Endothelial cell of umbilical vein (primary cell): ENCODE data around the gene GIGYF2. TPM values are rescaled to one million over a fixed set of nuclear protein-coding genes. Genes with fewer than 3 reads are reported as not detected.
"Not testable (repeated sequence)": the region's sequence is repeated elsewhere in the genome, so short reads cannot be mapped to it uniquely, and the experiment has no call there.

Source experiments
- BruUV-seq: library from RNA; stranded (reverse); fragments of 400-500 nt; replicated peaks from 2 replicates; lab custom pipeline; 2021; lab: Mats Ljungman, UMichigan
- CTCF ChIA-PET: fragments of 300-600, 350-600 bp; sonication (Branson Sonifier 250); formaldehyde crosslinking; loops from one replicate; lab custom pipeline; 2021; ENCODE audit warnings: antibody characterized with exemption, inconsistent platforms; lab: Charles Lee
- POLR2A ChIA-PET: fragments of 300-600, 350-600 bp; sonication (Branson Sonifier 250); formaldehyde crosslinking; loops from one replicate; lab custom pipeline; 2021; ENCODE audit warnings: antibody characterized with exemption, inconsistent platforms; lab: Charles Lee
- DNase-seq: peaks from one replicate; pipeline ENCODE4 v3.0.0-alpha.2; 2011; ENCODE audit warnings: low read depth, low spot score
- FAIRE-seq: peaks from 2 replicates; lab custom pipeline; 2011; peaks lifted over from hg19 to GRCh38; lab: Jason Lieb, UNC
- H2AFZ ChIP-seq: 2 replicates; pipeline ENCODE4 v1.6.0; 2012; ENCODE audit warnings: low read depth, low read length, control low read depth, inconsistent platforms
- H3K27ac ChIP-seq: 2 replicates; pipeline ENCODE4 v1.5.1; 2011; ENCODE audit warnings: low read depth, mild to moderate bottlenecking, control low read depth, low read length, moderate library complexity; ENCODE audit not compliant: insufficient read depth
- H3K27me3 ChIP-seq, 2 experiments: 2 replicates each; pipeline versions ENCODE4 v1.6.0 to v1.6.1; 2011; ENCODE audit warnings: low read length in 2 of 2, mixed read lengths in 1 of 2; ENCODE audit not compliant: control insufficient read depth in 2 of 2, insufficient read depth in 2 of 2
- H3K36me3 ChIP-seq, 2 experiments: 2 replicates in 1 of 2; 3 replicates in 1 of 2; pipeline ENCODE4 v1.5.1; 2011; ENCODE audit warnings: low read length in 2 of 2, mild to moderate bottlenecking in 1 of 2, moderate library complexity in 1 of 2; ENCODE audit not compliant: control insufficient read depth in 2 of 2, insufficient read depth in 2 of 2; ENCODE audit errors: extremely low read depth in 1 of 2
- H3K4me1 ChIP-seq: 3 replicates; pipeline ENCODE4 v1.5.1; 2011; ENCODE audit warnings: mild to moderate bottlenecking, low read length; ENCODE audit not compliant: control insufficient read depth, insufficient read depth; ENCODE audit errors: extremely low read depth
- H3K4me2 ChIP-seq: 2 replicates; pipeline ENCODE4 v1.6.1; 2011; ENCODE audit warnings: low read length, control low read depth, mixed read lengths; ENCODE audit not compliant: insufficient read depth
- H3K4me3 ChIP-seq, 3 experiments: fragments of 200-600 bp in 1 of 3; sonication (generic), shearing (Covaris generic) in 1 of 3; replicated peaks in 1 of 3; 2 replicates each; pipeline ENCODE4 v1.5.1; 2011 to 2016; ENCODE audit warnings: control low read depth in 3 of 3, low read length in 3 of 3, mild to moderate bottlenecking in 2 of 3, inconsistent platforms in 1 of 3, low read depth in 1 of 3, moderate library complexity in 1 of 3; ENCODE audit not compliant: insufficient read depth in 1 of 3
- H3K79me2 ChIP-seq: 2 replicates; pipeline ENCODE4 v1.6.0; 2012; ENCODE audit warnings: low read length, inconsistent platforms; ENCODE audit not compliant: control insufficient read depth, insufficient read depth
- H3K9ac ChIP-seq: replicated peaks from 2 replicates; pipeline ENCODE3; 2011; ENCODE audit warnings: low read length, control low read depth; ENCODE audit not compliant: insufficient read depth; ENCODE audit errors: extremely low read depth
- H3K9me1 ChIP-seq: replicated peaks from 3 replicates; pipeline ENCODE4 v1.6.0; 2011; ENCODE audit warnings: mild to moderate bottlenecking, low read length; ENCODE audit not compliant: control insufficient read depth, insufficient read depth; ENCODE audit errors: extremely low read depth
- H3K9me3 ChIP-seq: replicated peaks from 2 replicates; pipeline ENCODE4 v1.5.1; 2012; ENCODE audit warnings: low read length, inconsistent platforms; ENCODE audit not compliant: control insufficient read depth, insufficient read depth
- H4K20me1 ChIP-seq: replicated peaks from 2 replicates; pipeline ENCODE3; 2011; ENCODE audit warnings: mild to moderate bottlenecking, low read length; ENCODE audit not compliant: control insufficient read depth, insufficient read depth; ENCODE audit errors: extremely low read depth
- CTCF ChIP-seq, 2 donors: IDR thresholded peaks; 1 replicate in 1 of 2; 2 replicates in 1 of 2; pipeline ENCODE4 v1.5.1; 2011; ENCODE audit warnings: low read length in 2 of 2, mild to moderate bottlenecking in 2 of 2, moderate library complexity in 2 of 2, control low read depth in 1 of 2, inconsistent platforms in 1 of 2, low read depth in 1 of 2; ENCODE audit not compliant: insufficient read depth in 1 of 2; ENCODE audit errors: extremely low read depth in 1 of 2
- EZH2 ChIP-seq: IDR thresholded peaks from 2 replicates; pipeline ENCODE4 v1.6.1; 2012; ENCODE audit warnings: borderline replicate concordance, low read depth, mild to moderate bottlenecking, moderate library complexity, low read length, inconsistent platforms; ENCODE audit not compliant: severe bottlenecking
- FOS ChIP-seq: IDR thresholded peaks from 2 replicates; pipeline ENCODE4 v1.6.1; 2011; ENCODE audit warnings: mild to moderate bottlenecking, low read length, moderate library complexity, borderline replicate concordance; ENCODE audit not compliant: insufficient read depth
- GATA2 ChIP-seq: IDR thresholded peaks from 2 replicates; pipeline ENCODE4 v1.7.0; 2011; ENCODE audit warnings: low read depth, mild to moderate bottlenecking, moderate library complexity, mixed read lengths, low read length; ENCODE audit not compliant: insufficient read length, insufficient read depth
- JUN ChIP-seq: IDR thresholded peaks from 2 replicates; pipeline ENCODE4 v1.6.1; 2011; ENCODE audit warnings: borderline replicate concordance, low read depth; ENCODE audit not compliant: insufficient read length, insufficient read depth
- MAX ChIP-seq: IDR thresholded peaks from 2 replicates; pipeline ENCODE4 v1.6.1; 2011; ENCODE audit not compliant: insufficient read depth, insufficient read length
- MYC ChIP-seq: IDR thresholded peaks from one replicate; pipeline ENCODE4 v1.6.1; 2011; ENCODE audit warnings: mild to moderate bottlenecking, low read depth, low read length
- POLR2A ChIP-seq: IDR thresholded peaks from 2 replicates; pipeline ENCODE4 v1.6.1; 2012; ENCODE audit warnings: low read depth, mild to moderate bottlenecking, control low read depth, low read length
- POLR2AphosphoS5 ChIP-seq: IDR thresholded peaks from 2 replicates; pipeline ENCODE4 v1.6.1; 2012; ENCODE audit warnings: low read depth, mild to moderate bottlenecking, control low read depth, low read length, moderate library complexity; ENCODE audit not compliant: insufficient read depth
- dilution Hi-C: fragments of 300-500 bp; cut with MboI; formaldehyde crosslinking; loops from one replicate; pipeline ENCODE4 v1.15.0; 2019; ENCODE audit warnings: low sequenced_read_pairs; ENCODE audit not compliant: extremely low pct_ligation_motif_present
- intact Hi-C: fragments of 100-400 bp; cut with micrococcal nuclease; formaldehyde crosslinking; loops from one replicate; pipeline ENCODE4 v1.10.0; 2022
- polyA plus RNA-seq, 4 experiments: library from polyadenylated mRNA; depleted of rRNA in 3 of 4; stranded (reverse) in 3 of 4; unstranded in 1 of 4; fragments of >200 nt; gene quantifications; 2 replicates each; pipeline versions ENCODE4 v1.2.1 to v1.2.3, GENCODE V29; 2011 to 2012; ENCODE audit warnings: missing spikeins in 1 of 4
- total RNA-seq: library from RNA; stranded (reverse); gene quantifications from 2 replicates; pipeline ENCODE4 v1.2.3, GENCODE V29; 2021

Gene GIGYF2
- total and polyA plus RNA-seq, 2 donors (not counting 3 experiments of a cell fraction or from before 2014, with no cell fraction given) = 22.9 to 56.4 TPM

GRCh38 chr2:232903989-232904388 is 206.9 kb downstream of the GIGYF2 start:
- dilution Hi-C loops = no loop called here
- H3K27ac ChIP-seq = no peak overlapping the region
- no peak overlapping the region for H3K9ac ChIP-seq
- H4K20me1 ChIP-seq = no peaks in the 10 kb centered on the region
- POLR2A ChIA-PET = no interaction called here
- no peaks in the 10 kb centered on the region for H3K79me2 ChIP-seq
- H3K4me1 ChIP-seq = peaks cover 21% of the 10 kb centered on the region
- no peak overlapping the region for H3K4me3 ChIP-seq
- H3K36me3 ChIP-seq = no peaks in the 10 kb centered on the region
- no TSS peak for BruUV-seq
- no peak overlapping the region for H3K4me2 ChIP-seq
- H3K9me1 ChIP-seq = no peaks in the 10 kb centered on the region
- intact Hi-C loops = loop anchor here (5.0 kb wide), 1 partner anchor 348 kb away; the partner anchor contains the start of gene ATG16L1
- TF ChIP-seq GATA2 (no peak), POLR2A (no peak), MYC (no peak), POLR2AphosphoS5 (no peak), EZH2 (no peak), JUN (no peak), FOS (no peak), MAX (no peak), CTCF (IDR thresholded peaks at IDR 0.05; ENCODE audit: extremely low read depth in 1 of 2, insufficient read depth in 1 of 2, low read depth in 1 of 2, low read length in 2 of 2) (no peak)
- no peaks in the 10 kb centered on the region for H3K9me3 ChIP-seq
- H2AFZ ChIP-seq = no peak overlapping the region
- FAIRE-seq = no peak
- CTCF ChIA-PET = interaction anchor here (1.6 kb wide), 1 partner anchor 44 kb away, joined by 5 read pairs; no protein-coding TSS in a partner anchor
- no peak for DNase-seq
- no peaks in the 10 kb centered on the region for H3K27me3 ChIP-seq

GRCh38 chr2:232906867-232907717 is 210.0 kb downstream of the GIGYF2 start:
- DNase-seq, H3K4me3 ChIP-seq, H2AFZ ChIP-seq, POLR2A ChIA-PET, BruUV-seq, FAIRE-seq, dilution Hi-C loops, H3K9me3 ChIP-seq, intact Hi-C loops, H3K9ac ChIP-seq, H3K27me3 ChIP-seq, H3K79me2 ChIP-seq, H3K27ac ChIP-seq, H3K4me2 ChIP-seq, H4K20me1 ChIP-seq, H3K9me1 ChIP-seq, H3K36me3 ChIP-seq: not testable (repeated sequence)
- CTCF ChIA-PET = interaction anchor here (1.0 kb wide), 1 partner anchor 9 kb away, joined by 4 read pairs; no protein-coding TSS in a partner anchor
- peaks cover 10% of the 10 kb centered on the region for H3K4me1 ChIP-seq
